ENCODE measurements around the gene CPM.

The CPM gene

DNA sequence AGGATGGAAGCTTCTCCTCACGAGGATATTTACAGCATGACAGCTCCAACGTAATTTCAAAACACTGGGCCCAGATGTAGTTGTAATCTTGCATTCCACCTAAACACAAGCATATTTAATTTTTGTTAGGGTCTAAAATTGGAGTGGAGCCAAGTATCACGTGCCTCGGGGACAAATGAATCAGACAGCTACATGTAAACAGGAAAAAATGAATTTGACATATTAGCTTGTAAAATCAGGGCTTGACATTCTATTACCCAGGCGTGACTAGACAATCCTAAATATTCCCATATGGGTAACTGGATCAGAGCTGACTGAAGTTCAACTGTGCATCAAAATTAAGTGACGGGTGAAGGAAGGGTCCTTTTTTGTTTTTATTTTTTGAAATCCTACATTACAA is 66.0 kb downstream of the CPM start:
- Histone ChIP-seq H3K27me3 (ENCODE audit: insufficient read depth, poor library complexity, severe bottlenecking) (no peaks in the 10 kb centered on the region), H3K4me3 (replicated peaks; ENCODE audit: insufficient read depth, low read length) (no peak overlapping the region), H3K27ac (replicated peaks) (no peak overlapping the region)
- TF ChIP-seq CTCF (IDR thresholded peaks at IDR 0.05; ENCODE audit: insufficient read depth, low read length) (no peak), GABPA (IDR thresholded peaks at IDR 0.05; ENCODE audit: low read depth) (no peak), REST (IDR thresholded peaks at IDR 0.05; ENCODE audit: insufficient replicate concordance, low read depth) (no peak), POLR2AphosphoS5 (IDR thresholded peaks at IDR 0.05; ENCODE audit: low read depth) (no peak), SPI1 (IDR thresholded peaks at IDR 0.05; ENCODE audit: borderline replicate concordance, low read depth) (no peak)
- no peak for DNase-seq (ENCODE audit: low read depth in 1 of 2, low spot score in 1 of 2)

DNA sequence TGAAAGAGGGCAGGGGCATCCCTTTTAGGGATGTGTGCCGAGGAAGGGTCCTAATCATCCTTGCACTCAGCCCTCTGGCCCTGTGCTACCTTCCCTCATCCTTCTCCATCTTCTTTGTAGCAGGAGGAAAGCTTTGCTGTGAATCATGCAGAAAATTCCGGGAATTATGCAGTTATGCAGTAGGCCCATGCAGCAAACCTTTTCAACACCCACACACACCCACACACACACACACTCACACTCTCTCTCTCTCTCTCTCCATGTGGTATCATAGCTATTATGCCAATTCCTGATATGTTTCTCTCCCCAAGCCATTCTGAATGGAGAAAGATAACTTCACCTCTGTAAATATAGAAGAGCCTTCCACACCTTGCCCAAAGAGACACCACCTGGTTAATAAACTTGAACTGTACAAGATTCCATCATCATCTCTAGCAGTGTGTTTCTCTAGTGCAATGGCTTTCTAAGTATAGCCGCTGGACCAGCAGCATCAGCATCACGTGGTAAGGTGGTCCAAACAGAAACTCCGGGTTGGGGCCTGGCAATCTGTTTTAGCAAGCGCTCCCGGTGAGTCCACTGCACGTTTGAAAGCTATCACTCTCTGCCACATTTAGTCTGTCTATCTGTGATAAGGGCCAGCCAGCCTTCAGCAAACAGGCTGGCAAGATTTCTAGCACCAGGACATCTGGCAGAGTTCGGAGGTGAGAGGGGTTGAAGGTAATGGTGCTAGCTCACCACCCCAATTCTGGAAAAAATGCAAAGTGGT is 67.4 kb downstream of the CPM start:
- no peak for DNase-seq (ENCODE audit: low read depth in 1 of 2, low spot score in 1 of 2)
- no peak overlapping the region for H3K4me3 ChIP-seq (replicated peaks; ENCODE audit: insufficient read depth, low read length)
- TF ChIP-seq GABPA (IDR thresholded peaks at IDR 0.05; ENCODE audit: low read depth) (no peak), REST (IDR thresholded peaks at IDR 0.05; ENCODE audit: insufficient replicate concordance, low read depth) (no peak), SPI1 (IDR thresholded peaks at IDR 0.05; ENCODE audit: borderline replicate concordance, low read depth) (no peak), POLR2AphosphoS5 (IDR thresholded peaks at IDR 0.05; ENCODE audit: low read depth) (no peak), CTCF (IDR thresholded peaks at IDR 0.05; ENCODE audit: insufficient read depth, low read length) (no peak)
- no peak overlapping the region for H3K27ac ChIP-seq (replicated peaks)
- H3K27me3 ChIP-seq (ENCODE audit: insufficient read depth, poor library complexity, severe bottlenecking): no peaks in the 10 kb centered on the region

DNA sequence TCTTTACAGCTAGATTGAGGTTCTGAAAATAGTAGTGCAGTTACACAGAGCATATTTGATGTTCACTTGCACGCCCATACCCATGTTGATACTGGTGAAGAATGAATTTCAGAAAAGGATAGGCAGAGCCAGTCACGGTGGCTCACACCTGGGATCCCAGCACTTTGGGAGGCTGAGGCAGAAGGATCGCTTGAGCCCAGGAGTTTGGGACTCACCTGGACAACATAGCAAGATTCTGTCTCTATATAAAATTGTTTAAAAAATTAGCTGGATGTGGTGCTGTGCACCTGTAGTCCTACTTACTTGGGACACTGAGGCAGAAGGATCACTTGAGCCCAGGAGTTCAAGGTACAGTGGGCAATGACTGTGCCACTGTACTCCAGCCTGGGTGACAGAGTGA is 68.4 kb downstream of the CPM start:
- DNase-seq (ENCODE audit: low read depth in 1 of 2, low spot score in 1 of 2): no peak
- no peak for TF ChIP-seq CTCF (IDR thresholded peaks at IDR 0.05; ENCODE audit: insufficient read depth, low read length)
- TF ChIP-seq SPI1 (IDR thresholded peaks at IDR 0.05; ENCODE audit: borderline replicate concordance, low read depth): no peak
- TF ChIP-seq REST (IDR thresholded peaks at IDR 0.05; ENCODE audit: insufficient replicate concordance, low read depth): no peak
- TF ChIP-seq POLR2AphosphoS5 (IDR thresholded peaks at IDR 0.05; ENCODE audit: low read depth): no peak

More for the DNA sequence above, 68.4 kb downstream of the CPM start:
- Histone ChIP-seq H3K27me3 (ENCODE audit: insufficient read depth, poor library complexity, severe bottlenecking) (no peaks in the 10 kb centered on the region), H3K27ac (replicated peaks) (no peak overlapping the region), H3K4me3 (replicated peaks; ENCODE audit: insufficient read depth, low read length) (no peak overlapping the region)

Measured in HL-60 (cell line).